HG02870 (cell line): ENCODE results near the gene CAND2.

Experiments
- ATAC-seq: cut with Tn5 transposase; IDR thresholded peaks from one replicate; pipeline ENCODE4 v1.9.1; 2021; ENCODE audit warnings: mild to moderate bottlenecking, moderate library complexity; ENCODE audit not compliant: unreplicated experiment

CAND2 gene

GRCh38 chr3:12882336-12883310, 86.1 kb downstream of the CAND2 start:
- ATAC-seq: no peak

GRCh38 chr3:12884186-12884680, 87.8 kb downstream of the CAND2 start:
- no peak for ATAC-seq
